SK-N-SH (cell line): ENCODE measurements around the gene APBB1IP. TPM values are rescaled to one million over a fixed set of nuclear protein-coding genes. Genes with fewer than 3 reads are reported as not detected.

Source experiments
- CTCF ChIA-PET: fragments of 300-600, 350-600 bp; formaldehyde crosslinking; extraction: SDS; loops from one replicate; lab custom pipeline; 2021; lab: Yijun Ruan, JAX
- POLR2A ChIA-PET: fragments of 350-600 bp; sonication (Branson Sonifier 250); formaldehyde crosslinking; extraction: SDS; loops from one replicate; lab custom pipeline; 2020; ENCODE audit warnings: antibody characterized with exemption, inconsistent platforms; lab: Yijun Ruan, JAX
- DNase-seq: peaks from one replicate; pipeline ENCODE4 v3.0.0; 2012
- H2AFZ ChIP-seq: fragments of 200-600 bp; sonication (generic); 2 replicates; pipeline ENCODE4 v1.8.1; 2016; ENCODE audit warnings: antibody characterized with exemption, mild to moderate bottlenecking, low read depth
- H3F3A ChIP-seq: fragments of 200-600 bp; sonication (generic); replicated peaks from 2 replicates; pipeline ENCODE3; 2016; ENCODE audit warnings: antibody characterized with exemption, mild to moderate bottlenecking; ENCODE audit not compliant: insufficient read depth
- H3K27ac ChIP-seq, 2 experiments: fragments of 200-500 bp in 1 of 2; fragments of 200-600 bp in 1 of 2; sonication (Bioruptor generic) in 1 of 2; sonication (generic), shearing (Covaris generic) in 1 of 2; 2 replicates each; pipeline versions ENCODE4 v1.5.1 to v1.6.1; 2014 to 2016; ENCODE audit warnings: low read depth in 2 of 2, inconsistent platforms in 1 of 2, low read length in 1 of 2, mild to moderate bottlenecking in 1 of 2, mixed read lengths in 1 of 2
- H3K27me3 ChIP-seq: fragments of 200-600 bp; sonication (generic), shearing (Covaris generic); 2 replicates; pipeline ENCODE4 v1.6.1; 2016; ENCODE audit warnings: mixed run types; ENCODE audit not compliant: insufficient read depth
- H3K36me3 ChIP-seq, 2 experiments: fragments of 200-500 bp in 1 of 2; fragments of 200-600 bp in 1 of 2; sonication (Bioruptor generic) in 1 of 2; sonication (generic) in 1 of 2; replicated peaks in 1 of 2; 2 replicates each; pipeline versions ENCODE3 to v1.5.1; 2014 to 2016; ENCODE audit warnings: low read length in 1 of 2, mild to moderate bottlenecking in 1 of 2; ENCODE audit not compliant: insufficient read depth in 2 of 2, control insufficient read depth in 1 of 2
- H3K4me1 ChIP-seq, 2 experiments: fragments of 200-500 bp in 1 of 2; fragments of 200-600 bp in 1 of 2; sonication (Bioruptor generic) in 1 of 2; sonication (generic), shearing (Covaris generic) in 1 of 2; 2 replicates each; pipeline versions ENCODE4 v1.5.1 to v1.6.1; 2014 to 2016; ENCODE audit warnings: low read depth in 1 of 2, low read length in 1 of 2, mixed run types in 1 of 2; ENCODE audit not compliant: insufficient read depth in 2 of 2, control insufficient read depth in 1 of 2
- H3K4me2 ChIP-seq: fragments of 200-600 bp; sonication (generic), shearing (Covaris generic); 2 replicates; pipeline ENCODE4 v1.6.1; 2017; ENCODE audit warnings: mixed run types
- H3K4me3 ChIP-seq, 2 experiments: fragments of 200-500 bp in 1 of 2; fragments of 200-600 bp in 1 of 2; sonication (Bioruptor generic) in 1 of 2; sonication (generic), shearing (Covaris generic) in 1 of 2; 2 replicates each; pipeline versions ENCODE4 v1.5.1 to v1.8.1; 2014 to 2016; ENCODE audit warnings: low read depth in 2 of 2, inconsistent platforms in 1 of 2, low read length in 1 of 2, mild to moderate bottlenecking in 1 of 2, mixed read lengths in 1 of 2, moderate library complexity in 1 of 2
- H3K79me2 ChIP-seq: fragments of 200-600 bp; sonication (generic); 2 replicates; pipeline ENCODE4 v1.8.1; 2017; ENCODE audit warnings: mild to moderate bottlenecking; ENCODE audit not compliant: insufficient read depth
- H3K9ac ChIP-seq: fragments of 200-600 bp; sonication (generic); 2 replicates; pipeline ENCODE4 v1.6.1; 2017; ENCODE audit warnings: mixed run types
- H3K9me2 ChIP-seq: fragments of 200-600 bp; sonication (generic); 2 replicates; pipeline ENCODE4 v1.6.1; 2017; ENCODE audit warnings: mixed run types
- H3K9me3 ChIP-seq: fragments of 200-600 bp; sonication (generic); 2 replicates; pipeline ENCODE4 v1.6.1; 2017; ENCODE audit warnings: mixed run types, mild to moderate bottlenecking, moderate library complexity
- H4K20me1 ChIP-seq: fragments of 200-600 bp; sonication (generic); 2 replicates; pipeline ENCODE4 v1.6.1; 2017; ENCODE audit warnings: mild to moderate bottlenecking, mixed run types; ENCODE audit not compliant: insufficient read depth
- EP300 ChIP-seq, 2 experiments: IDR thresholded peaks; 2 replicates each; pipeline versions ENCODE4 v1.4.0 to v1.6.1; 2012; ENCODE audit warnings: borderline replicate concordance in 1 of 2, low read depth in 1 of 2, low read length in 1 of 2
- EZH2phosphoT487 ChIP-seq: fragments of 200-600 bp; sonication (generic); IDR thresholded peaks from 2 replicates; pipeline ENCODE4 v1.6.1; 2017; ENCODE audit warnings: low read depth, mixed run types, mild to moderate bottlenecking, antibody characterized with exemption, moderate library complexity, borderline replicate concordance
- FOXM1 ChIP-seq: IDR thresholded peaks from 2 replicates; pipeline ENCODE4 v1.4.0; 2012; ENCODE audit warnings: low read depth, mild to moderate bottlenecking
- GABPA ChIP-seq: IDR thresholded peaks from 2 replicates; pipeline ENCODE4 v1.4.0; 2012; ENCODE audit warnings: low read depth, mild to moderate bottlenecking
- GATA2 ChIP-seq: sonication (generic); formaldehyde crosslinking; IDR thresholded peaks from 2 replicates; pipeline ENCODE4 v1.5.0; 2020; ENCODE audit warnings: mild to moderate bottlenecking, missing genetic modification reagents
- MAX ChIP-seq: IDR thresholded peaks from 2 replicates; pipeline ENCODE4 v1.4.0; 2012; ENCODE audit warnings: low read depth
- MEF2A ChIP-seq: IDR thresholded peaks from 2 replicates; pipeline ENCODE4 v1.4.0; 2012; ENCODE audit warnings: low read depth, borderline replicate concordance
- MXI1 ChIP-seq: IDR thresholded peaks from 2 replicates; pipeline ENCODE4 v1.6.1; 2012; ENCODE audit warnings: mild to moderate bottlenecking, low read depth, low read length, improper control_type of control experiment
- NFIC ChIP-seq: IDR thresholded peaks from 2 replicates; pipeline ENCODE4 v1.4.0; 2012; ENCODE audit warnings: borderline replicate concordance
- RCOR1 ChIP-seq: fragments of 150-350 bp; IDR thresholded peaks from 2 replicates; pipeline ENCODE4 v1.6.1; 2017; ENCODE audit warnings: antibody characterized with exemption, low read length
- TAF1 ChIP-seq: IDR thresholded peaks from 2 replicates; pipeline ENCODE4 v1.6.1; 2012; ENCODE audit warnings: low read depth, mild to moderate bottlenecking, low read length, moderate library complexity, borderline replicate concordance
- TCF12 ChIP-seq: IDR thresholded peaks from 2 replicates; pipeline ENCODE4 v1.4.0; 2012
- TEAD4 ChIP-seq: IDR thresholded peaks from 2 replicates; pipeline ENCODE4 v1.4.0; 2012; ENCODE audit warnings: mild to moderate bottlenecking, borderline replicate concordance; ENCODE audit not compliant: insufficient read depth
- YY1 ChIP-seq: IDR thresholded peaks from 2 replicates; pipeline ENCODE4 v1.4.0; 2012; ENCODE audit warnings: low read depth, mild to moderate bottlenecking
- ZBTB33 ChIP-seq: IDR thresholded peaks from 2 replicates; pipeline ENCODE4 v1.4.0; 2012; ENCODE audit warnings: low read depth, borderline replicate concordance
- WGBS: methylation state at CpG from one replicate; pipeline ENCODE4 v1.1.6; 2017; ENCODE audit warnings: low lambda C conversion rate; 5-methylcytosine and 5-hydroxymethylcytosine counted together
- polyA plus RNA-seq, 3 experiments: library from polyadenylated mRNA; depleted of rRNA; stranded (reverse); fragments of >200 nt; gene quantifications; 2 replicates each; pipeline ENCODE4 v1.2.3, GENCODE V29; 2012
- TF ChIP-seq, protein P1 (sequence below): fragments of 150-350 bp; IDR thresholded peaks from 2 replicates; pipeline ENCODE4 v1.6.1; 2016; ENCODE audit warnings: mild to moderate bottlenecking, low read depth, low read length
- TF ChIP-seq, protein P2 (sequence below): IDR thresholded peaks from 2 replicates; pipeline ENCODE4; 2012
- TF ChIP-seq, protein P3 (sequence below): IDR thresholded peaks from 2 replicates; pipeline ENCODE4 v1.6.1; 2012; ENCODE audit warnings: mild to moderate bottlenecking, low read depth, low read length, moderate library complexity

APBB1IP gene
- polyA plus RNA-seq, 1 of the 3 experiments (the other 2 are of a cell fraction) = not detected

DNA sequence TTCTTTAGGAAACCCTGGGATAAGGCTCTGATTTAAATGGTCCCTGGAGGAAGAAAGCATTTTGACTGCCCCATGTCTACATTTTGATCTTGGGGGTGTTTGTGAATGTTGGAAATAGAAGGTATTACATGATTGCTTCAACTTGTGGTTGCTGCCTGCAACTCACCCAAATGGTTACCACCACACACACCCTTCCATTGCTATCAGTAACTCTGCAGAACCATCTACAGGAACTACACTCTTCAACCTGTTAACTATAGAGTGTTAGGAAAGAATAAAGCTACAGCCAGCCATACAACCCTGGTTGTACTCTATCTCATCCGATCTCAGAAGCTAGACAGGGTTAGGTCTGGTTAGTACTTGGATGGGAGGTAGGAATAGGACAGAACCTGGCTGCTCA lies 71.2 kb downstream of the APBB1IP start (continued):
- no peak for TF ChIP-seq EZH2phosphoT487
- TF ChIP-seq YY1 = no peak
- no peak for TF ChIP-seq MAX
- TF ChIP-seq, protein P1, sequence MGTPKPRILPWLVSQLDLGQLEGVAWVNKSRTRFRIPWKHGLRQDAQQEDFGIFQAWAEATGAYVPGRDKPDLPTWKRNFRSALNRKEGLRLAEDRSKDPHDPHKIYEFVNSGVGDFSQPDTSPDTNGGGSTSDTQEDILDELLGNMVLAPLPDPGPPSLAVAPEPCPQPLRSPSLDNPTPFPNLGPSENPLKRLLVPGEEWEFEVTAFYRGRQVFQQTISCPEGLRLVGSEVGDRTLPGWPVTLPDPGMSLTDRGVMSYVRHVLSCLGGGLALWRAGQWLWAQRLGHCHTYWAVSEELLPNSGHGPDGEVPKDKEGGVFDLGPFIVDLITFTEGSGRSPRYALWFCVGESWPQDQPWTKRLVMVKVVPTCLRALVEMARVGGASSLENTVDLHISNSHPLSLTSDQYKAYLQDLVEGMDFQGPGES = no peak
- TF ChIP-seq, protein P2, sequence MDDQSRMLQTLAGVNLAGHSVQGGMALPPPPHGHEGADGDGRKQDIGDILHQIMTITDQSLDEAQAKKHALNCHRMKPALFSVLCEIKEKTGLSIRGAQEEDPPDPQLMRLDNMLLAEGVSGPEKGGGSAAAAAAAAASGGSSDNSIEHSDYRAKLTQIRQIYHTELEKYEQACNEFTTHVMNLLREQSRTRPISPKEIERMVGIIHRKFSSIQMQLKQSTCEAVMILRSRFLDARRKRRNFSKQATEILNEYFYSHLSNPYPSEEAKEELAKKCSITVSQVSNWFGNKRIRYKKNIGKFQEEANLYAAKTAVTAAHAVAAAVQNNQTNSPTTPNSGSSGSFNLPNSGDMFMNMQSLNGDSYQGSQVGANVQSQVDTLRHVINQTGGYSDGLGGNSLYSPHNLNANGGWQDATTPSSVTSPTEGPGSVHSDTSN = no peak
- TF ChIP-seq GABPA = no peak

GRCh38 chr10:26513101-26513500 lies 75.0 kb downstream of the APBB1IP start:
- H2AFZ ChIP-seq = no peak overlapping the region
- no peak for TF ChIP-seq GATA2
- no peak for TF ChIP-seq TEAD4
- no peak for TF ChIP-seq ZBTB33
- TF ChIP-seq TAF1 = no peak
- no peak for TF ChIP-seq MXI1
- no peak for TF ChIP-seq NFIC
- TF ChIP-seq RCOR1 = no peak
- no peak for TF ChIP-seq EZH2phosphoT487
- no peak for TF ChIP-seq MAX
- TF ChIP-seq, protein P3, sequence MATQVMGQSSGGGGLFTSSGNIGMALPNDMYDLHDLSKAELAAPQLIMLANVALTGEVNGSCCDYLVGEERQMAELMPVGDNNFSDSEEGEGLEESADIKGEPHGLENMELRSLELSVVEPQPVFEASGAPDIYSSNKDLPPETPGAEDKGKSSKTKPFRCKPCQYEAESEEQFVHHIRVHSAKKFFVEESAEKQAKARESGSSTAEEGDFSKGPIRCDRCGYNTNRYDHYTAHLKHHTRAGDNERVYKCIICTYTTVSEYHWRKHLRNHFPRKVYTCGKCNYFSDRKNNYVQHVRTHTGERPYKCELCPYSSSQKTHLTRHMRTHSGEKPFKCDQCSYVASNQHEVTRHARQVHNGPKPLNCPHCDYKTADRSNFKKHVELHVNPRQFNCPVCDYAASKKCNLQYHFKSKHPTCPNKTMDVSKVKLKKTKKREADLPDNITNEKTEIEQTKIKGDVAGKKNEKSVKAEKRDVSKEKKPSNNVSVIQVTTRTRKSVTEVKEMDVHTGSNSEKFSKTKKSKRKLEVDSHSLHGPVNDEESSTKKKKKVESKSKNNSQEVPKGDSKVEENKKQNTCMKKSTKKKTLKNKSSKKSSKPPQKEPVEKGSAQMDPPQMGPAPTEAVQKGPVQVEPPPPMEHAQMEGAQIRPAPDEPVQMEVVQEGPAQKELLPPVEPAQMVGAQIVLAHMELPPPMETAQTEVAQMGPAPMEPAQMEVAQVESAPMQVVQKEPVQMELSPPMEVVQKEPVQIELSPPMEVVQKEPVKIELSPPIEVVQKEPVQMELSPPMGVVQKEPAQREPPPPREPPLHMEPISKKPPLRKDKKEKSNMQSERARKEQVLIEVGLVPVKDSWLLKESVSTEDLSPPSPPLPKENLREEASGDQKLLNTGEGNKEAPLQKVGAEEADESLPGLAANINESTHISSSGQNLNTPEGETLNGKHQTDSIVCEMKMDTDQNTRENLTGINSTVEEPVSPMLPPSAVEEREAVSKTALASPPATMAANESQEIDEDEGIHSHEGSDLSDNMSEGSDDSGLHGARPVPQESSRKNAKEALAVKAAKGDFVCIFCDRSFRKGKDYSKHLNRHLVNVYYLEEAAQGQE = no peak
- TF ChIP-seq TCF12 = no peak
- TF ChIP-seq FOXM1 = no peak
- no peak for TF ChIP-seq EP300 (IDR thresholded peaks at IDR 0.05; ENCODE audit: borderline replicate concordance in 1 of 2, low read depth in 1 of 2, low read length in 1 of 2)
- TF ChIP-seq YY1 = no peak
- TF ChIP-seq, protein P1 = no peak
- no peak for TF ChIP-seq MEF2A
- TF ChIP-seq, protein P2 = no peak
- TF ChIP-seq, all 33 proteins: peak for 0
- H3K27me3 ChIP-seq = no peaks in the 10 kb centered on the region
- no peak overlapping the region for H3K4me3 ChIP-seq
- H3K27ac ChIP-seq = no peak overlapping the region
- no peaks in the 10 kb centered on the region for H3K36me3 ChIP-seq
- no peak for DNase-seq
- H3K79me2 ChIP-seq = no peaks in the 10 kb centered on the region
- H3K9me3 ChIP-seq = no peaks in the 10 kb centered on the region
- CTCF ChIA-PET = no interaction called here
- no peaks in the 10 kb centered on the region for H3K9me2 ChIP-seq
- WGBS = 0% methylated on average over 1 of the region's 1 CpG
- no peak overlapping the region for H3K9ac ChIP-seq
- POLR2A ChIA-PET = no interaction called here
- no peaks in the 10 kb centered on the region for H3F3A ChIP-seq
- H3K4me2 ChIP-seq = no peak overlapping the region
- no peaks in the 10 kb centered on the region for H3K4me1 ChIP-seq
- H4K20me1 ChIP-seq = no peaks in the 10 kb centered on the region
